H1 (cell line): ENCODE results near the gene ASF1B. TPM values are rescaled to one million over a fixed set of nuclear protein-coding genes. Genes with fewer than 3 reads are reported as not detected.

Experiments used
- CTCF ChIA-PET: fragments of 300-600 bp; sonication (Branson Sonifier 250); formaldehyde crosslinking; loops from one replicate; lab custom pipeline; 2021; ENCODE audit not compliant: partially characterized antibody; lab: Charles Lee
- POLR2A ChIA-PET: fragments of 300-600 bp; sonication (Branson Sonifier 250); formaldehyde crosslinking; loops from one replicate; lab custom pipeline; 2021; ENCODE audit warnings: inconsistent platforms; ENCODE audit not compliant: partially characterized antibody; lab: Charles Lee
- DNase-seq, 2 experiments: peaks; one replicate each; pipeline versions ENCODE4 v3.0.0 to v3.0.0-alpha.2; 2010 to 2022; ENCODE audit warnings: low spot score in 2 of 2, low read depth in 1 of 2, mixed read lengths in 1 of 2
- FAIRE-seq: peaks from 2 replicates; lab custom pipeline; 2011; peaks lifted over from hg19 to GRCh38; lab: Jason Lieb, UNC
- H2AFZ ChIP-seq: 2 replicates; pipeline ENCODE4 v1.8.1; 2012; ENCODE audit warnings: low read length, inconsistent platforms
- H2AK5ac ChIP-seq: 2 replicates; pipeline ENCODE4 v1.6.1; 2013; ENCODE audit warnings: low read depth, low read length
- H2BK120ac ChIP-seq: replicated peaks from 2 replicates; pipeline ENCODE3; 2013; ENCODE audit warnings: low read depth, low read length, inconsistent platforms
- H2BK12ac ChIP-seq: 2 replicates; pipeline ENCODE4 v1.6.1; 2013; ENCODE audit warnings: low read depth, low read length
- H2BK15ac ChIP-seq: 2 replicates; pipeline ENCODE4 v1.6.1; 2013; ENCODE audit warnings: low read length
- H2BK20ac ChIP-seq: 2 replicates; pipeline ENCODE4 v1.6.1; 2013; ENCODE audit warnings: low read length
- H2BK5ac ChIP-seq: 2 replicates; pipeline ENCODE4 v1.6.1; 2013; ENCODE audit warnings: low read depth, low read length
- H3K14ac ChIP-seq: 2 replicates; pipeline ENCODE4 v1.6.1; 2013; ENCODE audit warnings: inconsistent platforms; ENCODE audit not compliant: insufficient read length
- H3K18ac ChIP-seq: 2 replicates; pipeline ENCODE4 v1.6.1; 2013; ENCODE audit warnings: low read length; ENCODE audit errors: extremely low read depth
- H3K23ac ChIP-seq: 2 replicates; pipeline ENCODE4 v1.6.1; 2013; ENCODE audit warnings: inconsistent platforms; ENCODE audit not compliant: insufficient read length
- H3K23me2 ChIP-seq: 2 replicates; pipeline ENCODE4 v1.6.1; 2013; ENCODE audit warnings: low read depth, low read length
- H3K27ac ChIP-seq: 2 replicates; pipeline ENCODE4 v1.6.1; 2011; ENCODE audit warnings: low read depth, low read length, inconsistent platforms
- H3K27me3 ChIP-seq, 4 experiments: replicated peaks in 1 of 4; 1 replicate in 1 of 4; 2 replicates in 3 of 4; pipeline versions ENCODE4 v1.6.1 to v1.8.1; 2011 to 2013; ENCODE audit warnings: low read length in 3 of 4, mild to moderate bottlenecking in 3 of 4, inconsistent platforms in 2 of 4, mixed read lengths in 2 of 4, moderate library complexity in 1 of 4; ENCODE audit not compliant: control insufficient read depth in 3 of 4, insufficient read depth in 3 of 4; ENCODE audit errors: extremely low read depth in 1 of 4
- H3K36me3 ChIP-seq, 4 experiments: 2 replicates each; pipeline versions ENCODE4 v1.6.1 to v1.8.1; 2011 to 2013; ENCODE audit warnings: mild to moderate bottlenecking in 4 of 4, low read length in 3 of 4, moderate library complexity in 2 of 4, control low read depth in 1 of 4, inconsistent platforms in 1 of 4; ENCODE audit not compliant: insufficient read depth in 4 of 4, control insufficient read depth in 2 of 4
- H3K4ac ChIP-seq: replicated peaks from 2 replicates; pipeline ENCODE3; 2013; ENCODE audit warnings: low read length, low read depth, mixed read lengths, inconsistent platforms; ENCODE audit not compliant: insufficient read length
- H3K4me1 ChIP-seq, 4 experiments: replicated peaks in 1 of 4; 1 replicate in 1 of 4; 2 replicates in 3 of 4; pipeline versions ENCODE4 v1.6.1 to v1.8.1; 2011 to 2013; ENCODE audit warnings: low read length in 3 of 4, inconsistent platforms in 2 of 4, mixed read lengths in 1 of 4; ENCODE audit not compliant: insufficient read depth in 4 of 4, control insufficient read depth in 3 of 4
- H3K4me2 ChIP-seq, 2 experiments: 2 replicates each; pipeline versions ENCODE4 v1.6.1 to v1.8.1; 2011 to 2013; ENCODE audit warnings: low read depth in 2 of 2, low read length in 2 of 2, control low read depth in 1 of 2, inconsistent platforms in 1 of 2, mild to moderate bottlenecking in 1 of 2; ENCODE audit not compliant: insufficient read depth in 1 of 2
- H3K4me3 ChIP-seq, 4 experiments: fragments of 200-600, 300-600 bp in 1 of 4; sonication (generic), shearing (Covaris generic), sonication (Bioruptor Twin) in 1 of 4; 2 replicates each; pipeline versions ENCODE4 v1.5.1 to v1.8.1; 2011 to 2016; ENCODE audit warnings: low read length in 4 of 4, low read depth in 3 of 4, control low read depth in 2 of 4, inconsistent platforms in 2 of 4, mild to moderate bottlenecking in 2 of 4, mixed read lengths in 1 of 4, moderate library complexity in 1 of 4; ENCODE audit not compliant: insufficient read depth in 2 of 4; ENCODE audit errors: extremely low read depth in 1 of 4
- H3K56ac ChIP-seq: replicated peaks from 2 replicates; pipeline ENCODE3; 2013; ENCODE audit warnings: low read depth, mild to moderate bottlenecking, mixed read lengths, low read length, inconsistent platforms; ENCODE audit not compliant: insufficient read length
- H3K79me1 ChIP-seq: 2 replicates; pipeline ENCODE4 v1.6.1; 2013; ENCODE audit warnings: low read depth, low read length, control low read depth
- H3K79me2 ChIP-seq, 2 experiments: 2 replicates each; pipeline versions ENCODE4 v1.6.1 to v1.8.1; 2012 to 2013; ENCODE audit warnings: low read length in 2 of 2, mild to moderate bottlenecking in 2 of 2, inconsistent platforms in 1 of 2; ENCODE audit not compliant: insufficient read depth in 2 of 2, control insufficient read depth in 1 of 2
- H3K9ac ChIP-seq, 4 experiments: replicated peaks in 1 of 4; 1 replicate in 1 of 4; 2 replicates in 3 of 4; pipeline versions ENCODE4 v1.6.1 to v1.8.1; 2011 to 2013; ENCODE audit warnings: low read depth in 3 of 4, low read length in 3 of 4, control low read depth in 2 of 4, mild to moderate bottlenecking in 2 of 4, moderate library complexity in 2 of 4, inconsistent platforms in 1 of 4; ENCODE audit errors: extremely low read depth in 1 of 4
- H3K9me3 ChIP-seq, 2 experiments: 2 replicates each; pipeline versions ENCODE4 v1.6.1 to v1.8.1; 2012 to 2013; ENCODE audit warnings: mild to moderate bottlenecking in 2 of 2, moderate library complexity in 2 of 2, control low read depth in 1 of 2, inconsistent platforms in 1 of 2, low read depth in 1 of 2, low read length in 1 of 2, mixed read lengths in 1 of 2; ENCODE audit not compliant: insufficient read depth in 2 of 2
- H4K20me1 ChIP-seq, 2 experiments: replicated peaks in 1 of 2; 2 replicates each; pipeline versions ENCODE3 to v1.8.1; 2011 to 2013; ENCODE audit warnings: inconsistent platforms in 2 of 2, low read length in 2 of 2, mild to moderate bottlenecking in 1 of 2; ENCODE audit not compliant: insufficient read depth in 2 of 2, control insufficient read depth in 1 of 2
- H4K5ac ChIP-seq: 2 replicates; pipeline ENCODE4 v1.6.1; 2013; ENCODE audit warnings: low read length, low read depth, mixed read lengths, inconsistent platforms; ENCODE audit not compliant: insufficient read length
- H4K8ac ChIP-seq: 2 replicates; pipeline ENCODE4 v1.8.0; 2013; ENCODE audit warnings: mild to moderate bottlenecking, moderate library complexity, low read length, inconsistent platforms; ENCODE audit not compliant: insufficient read depth; ENCODE audit errors: extremely low read depth
- H4K91ac ChIP-seq: replicated peaks from 2 replicates; pipeline ENCODE3; 2013; ENCODE audit warnings: low read length, mixed read lengths, inconsistent platforms; ENCODE audit not compliant: insufficient read length
- EP300 ChIP-seq, 2 experiments: IDR thresholded peaks; 1 replicate in 1 of 2; 2 replicates in 1 of 2; pipeline ENCODE4 v1.6.1; 2011 to 2012; ENCODE audit warnings: low read depth in 2 of 2, low read length in 2 of 2, mild to moderate bottlenecking in 2 of 2, borderline replicate concordance in 1 of 2, inconsistent platforms in 1 of 2, moderate library complexity in 1 of 2
- POLR2AphosphoS5 ChIP-seq: IDR thresholded peaks from 2 replicates; pipeline ENCODE4 v1.6.1; 2011; ENCODE audit warnings: low read depth, low read length
- WGBS, 2 experiments: shearing (Covaris generic) in 1 of 2; methylation state at CpG; one replicate each; pipeline versions ENCODE4 v1.1.6 to v1.1.7; 2013 to 2015; ENCODE audit warnings: low lambda C conversion rate in 2 of 2, mixed read lengths in 2 of 2, inconsistent platforms in 1 of 2, low coverage in 1 of 2, missing lambda C conversion rate in 1 of 2; ENCODE audit not compliant: insufficient replicate concordance in 2 of 2, insufficient coverage in 1 of 2, insufficient read length in 1 of 2; ENCODE audit errors: extremely low coverage in 1 of 2, missing lambda C conversion rate in 1 of 2; 5-methylcytosine and 5-hydroxymethylcytosine counted together
- polyA plus RNA-seq, 7 experiments: library from polyadenylated mRNA; depleted of rRNA in 3 of 7; stranded (reverse) in 5 of 7; unstranded in 2 of 7; fragments of >200 nt in 5 of 7; fragments of 200-250 nt in 2 of 7; gene quantifications; 1 replicate in 5 of 7; 2 replicates in 1 of 7; 4 replicates in 1 of 7; pipeline versions ENCODE4 v1.2.1 to v1.2.3, GENCODE V29; 2011 to 2013; ENCODE audit warnings: missing spikeins in 2 of 7, mixed read lengths in 2 of 7
- total RNA-seq: library from RNA; stranded (reverse); fragmentation: NEBNext Ultra II Directional; extraction: Animal tissue kit (Norgen Biotek cat#: 25700); gene quantifications from 2 replicates; pipeline ENCODE4 v1.2.1, GENCODE V29; 2021
- TF ChIP-seq, protein P1 (sequence below): IDR thresholded peaks from 2 replicates; pipeline ENCODE4 v1.6.1; 2012; ENCODE audit warnings: inconsistent platforms
- TF ChIP-seq, protein P2 (sequence below), 3 experiments: IDR thresholded peaks; 1 replicate in 2 of 3; 2 replicates in 1 of 3; pipeline versions ENCODE4 v1.5.1 to v1.6.1; 2011; ENCODE audit warnings: low read length in 3 of 3, mild to moderate bottlenecking in 3 of 3, inconsistent platforms in 2 of 3, low read depth in 1 of 3, moderate library complexity in 1 of 3; ENCODE audit not compliant: insufficient read depth in 1 of 3; ENCODE audit errors: control extremely low read depth in 1 of 3

ASF1B gene
- total and polyA plus RNA-seq, 2 of the 8 experiments (the other 6 are each of a cell fraction or from before 2014, with no cell fraction given) = 32.6 to 59.2 TPM

DNA sequence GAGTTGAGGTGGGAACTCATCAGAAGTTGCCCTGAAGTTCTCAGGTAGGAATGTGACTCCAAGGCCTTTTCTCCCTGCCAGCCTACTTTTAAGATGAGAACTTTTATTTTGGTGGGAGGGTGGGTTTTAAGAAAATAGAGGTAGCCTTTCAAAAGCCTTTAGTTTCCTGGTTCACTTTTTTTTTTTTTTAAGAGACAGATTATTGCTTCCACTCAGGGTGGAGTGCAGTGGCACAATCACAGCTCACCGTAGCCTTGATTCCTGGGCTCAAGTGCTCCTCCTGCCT is 53.8 kb downstream of the ASF1B start:
- H3K14ac ChIP-seq = no peak overlapping the region
- H4K20me1 ChIP-seq = peaks cover 0 to 2% of the 10 kb centered on the region in 2 experiments
- H2BK20ac ChIP-seq = no peak overlapping the region
- H3K27ac ChIP-seq = no peak overlapping the region
- no peak overlapping the region for H3K23ac ChIP-seq
- no peak overlapping the region for H4K8ac ChIP-seq
- H4K5ac ChIP-seq = no peak overlapping the region
- no peaks in the 10 kb centered on the region for H3K9me3 ChIP-seq
- H4K91ac ChIP-seq = no peak overlapping the region
- no peak overlapping the region for H3K4ac ChIP-seq
- 67% methylated on average over 1 of the region's 1 CpG; no CpG with 5 or more reads in 1 of the 2 experiments for WGBS, 2 experiments
- no peak overlapping the region for H3K56ac ChIP-seq
- H2AK5ac ChIP-seq = no peak overlapping the region
- no peak overlapping the region for H2BK5ac ChIP-seq
- H2AFZ ChIP-seq = no peak overlapping the region
- no peak overlapping the region for H2BK15ac ChIP-seq
- peaks cover 0 to 4% (median 0%) of the 10 kb centered on the region in 4 experiments; a peak in 3 of 7 replicates for H3K27me3 ChIP-seq
- H3K79me2 ChIP-seq = no peaks in the 10 kb centered on the region
- no peak overlapping the region for H3K9ac ChIP-seq
- POLR2A ChIA-PET = no interaction called here
- no peak overlapping the region for H3K18ac ChIP-seq
- H3K79me1 ChIP-seq = no peaks in the 10 kb centered on the region
- FAIRE-seq = no peak
- CTCF ChIA-PET = interaction anchor here (0.6 to 11.2 kb wide), 10 partner anchors 11 to 267 kb away, joined by 3 to 75 read pairs (median 6); partner anchors contain the start of genes IL27RA, MISP3 and PALM3
- no peaks in the 10 kb centered on the region for H3K36me3 ChIP-seq
- TF ChIP-seq, protein P1, sequence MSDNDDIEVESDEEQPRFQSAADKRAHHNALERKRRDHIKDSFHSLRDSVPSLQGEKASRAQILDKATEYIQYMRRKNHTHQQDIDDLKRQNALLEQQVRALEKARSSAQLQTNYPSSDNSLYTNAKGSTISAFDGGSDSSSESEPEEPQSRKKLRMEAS = no peak
- TF ChIP-seq, protein P2, sequence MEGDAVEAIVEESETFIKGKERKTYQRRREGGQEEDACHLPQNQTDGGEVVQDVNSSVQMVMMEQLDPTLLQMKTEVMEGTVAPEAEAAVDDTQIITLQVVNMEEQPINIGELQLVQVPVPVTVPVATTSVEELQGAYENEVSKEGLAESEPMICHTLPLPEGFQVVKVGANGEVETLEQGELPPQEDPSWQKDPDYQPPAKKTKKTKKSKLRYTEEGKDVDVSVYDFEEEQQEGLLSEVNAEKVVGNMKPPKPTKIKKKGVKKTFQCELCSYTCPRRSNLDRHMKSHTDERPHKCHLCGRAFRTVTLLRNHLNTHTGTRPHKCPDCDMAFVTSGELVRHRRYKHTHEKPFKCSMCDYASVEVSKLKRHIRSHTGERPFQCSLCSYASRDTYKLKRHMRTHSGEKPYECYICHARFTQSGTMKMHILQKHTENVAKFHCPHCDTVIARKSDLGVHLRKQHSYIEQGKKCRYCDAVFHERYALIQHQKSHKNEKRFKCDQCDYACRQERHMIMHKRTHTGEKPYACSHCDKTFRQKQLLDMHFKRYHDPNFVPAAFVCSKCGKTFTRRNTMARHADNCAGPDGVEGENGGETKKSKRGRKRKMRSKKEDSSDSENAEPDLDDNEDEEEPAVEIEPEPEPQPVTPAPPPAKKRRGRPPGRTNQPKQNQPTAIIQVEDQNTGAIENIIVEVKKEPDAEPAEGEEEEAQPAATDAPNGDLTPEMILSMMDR (IDR thresholded peaks at IDR 0.05; ENCODE audit: control extremely low read depth in 1 of 3, insufficient read depth in 1 of 3, low read depth in 1 of 3, low read length in 3 of 3) = no peak
- TF ChIP-seq POLR2AphosphoS5 (no peak), EP300 (IDR thresholded peaks at IDR 0.05; ENCODE audit: borderline replicate concordance in 1 of 2, low read depth in 2 of 2, low read length in 2 of 2) (no peak)
- TF ChIP-seq, all 59 proteins: peak for 0
- DNase-seq = no peak
- peaks cover 0 to 3% (median 0%) of the 10 kb centered on the region in 4 experiments; a peak in 1 of 7 replicates for H3K4me1 ChIP-seq
- H3K23me2 ChIP-seq = peaks cover 4% of the 10 kb centered on the region; the same call in 1 of the 2 replicates
- no peak overlapping the region for H3K4me3 ChIP-seq
- no peak overlapping the region for H3K4me2 ChIP-seq
- no peak overlapping the region for H2BK12ac ChIP-seq
- no peak overlapping the region for H2BK120ac ChIP-seq
